Measurements from ENCODE around the gene ASB7.

DNA sequence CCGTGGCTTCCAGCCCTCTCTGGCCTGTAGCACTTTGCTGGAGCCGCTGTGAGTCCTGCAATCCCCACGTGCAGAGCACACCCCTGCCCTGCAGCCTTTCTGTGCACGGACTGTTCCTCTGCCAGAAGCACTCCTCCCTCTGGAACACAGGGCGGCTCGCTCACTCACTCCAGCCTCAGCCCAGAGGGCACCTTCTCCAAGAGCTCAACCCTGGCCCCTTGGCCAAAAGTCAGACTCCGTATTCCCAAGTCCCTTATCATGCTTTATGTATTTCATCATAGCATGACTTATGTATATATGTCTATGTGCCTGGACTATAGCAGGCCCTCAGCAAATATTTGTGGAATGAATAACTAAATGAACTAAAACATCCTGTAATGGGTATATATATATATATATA, 63.2 kb downstream of the ASB7 start:
- TF ChIP-seq, protein P1, sequence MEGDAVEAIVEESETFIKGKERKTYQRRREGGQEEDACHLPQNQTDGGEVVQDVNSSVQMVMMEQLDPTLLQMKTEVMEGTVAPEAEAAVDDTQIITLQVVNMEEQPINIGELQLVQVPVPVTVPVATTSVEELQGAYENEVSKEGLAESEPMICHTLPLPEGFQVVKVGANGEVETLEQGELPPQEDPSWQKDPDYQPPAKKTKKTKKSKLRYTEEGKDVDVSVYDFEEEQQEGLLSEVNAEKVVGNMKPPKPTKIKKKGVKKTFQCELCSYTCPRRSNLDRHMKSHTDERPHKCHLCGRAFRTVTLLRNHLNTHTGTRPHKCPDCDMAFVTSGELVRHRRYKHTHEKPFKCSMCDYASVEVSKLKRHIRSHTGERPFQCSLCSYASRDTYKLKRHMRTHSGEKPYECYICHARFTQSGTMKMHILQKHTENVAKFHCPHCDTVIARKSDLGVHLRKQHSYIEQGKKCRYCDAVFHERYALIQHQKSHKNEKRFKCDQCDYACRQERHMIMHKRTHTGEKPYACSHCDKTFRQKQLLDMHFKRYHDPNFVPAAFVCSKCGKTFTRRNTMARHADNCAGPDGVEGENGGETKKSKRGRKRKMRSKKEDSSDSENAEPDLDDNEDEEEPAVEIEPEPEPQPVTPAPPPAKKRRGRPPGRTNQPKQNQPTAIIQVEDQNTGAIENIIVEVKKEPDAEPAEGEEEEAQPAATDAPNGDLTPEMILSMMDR (optimal IDR thresholded peaks at IDR 0.05 in 1 of 3, IDR thresholded peaks at IDR 0.05 in 1 of 3, conservative IDR thresholded peaks at IDR 0.05 in 1 of 3; ENCODE audit: extremely low read depth in 1 of 3, insufficient read depth in 2 of 3, low read length in 3 of 3): peak in 1 of 3 experiments; percentile 11
- no peak for TF ChIP-seq EZH2 (IDR thresholded peaks at IDR 0.05; ENCODE audit: low read length)

Data from keratinocyte (primary cell).